GM23338 (cell line): ENCODE data around the gene STX8. TPM values are rescaled to one million over a fixed set of nuclear protein-coding genes. Genes with fewer than 3 reads are reported as not detected.

ENCODE experiments used
- ATAC-seq: fragments of 200-7000 bp; cut with Tn5 transposase; 3 replicates; pipeline ENCODE4 v1.9.1; 2020
- DNase-seq: peaks from one replicate; pipeline ENCODE4 v3.0.0-alpha.2; 2015; ENCODE audit warnings: low spot score
- H2AFZ ChIP-seq: fragments of 200-600 bp; sonication (generic); 2 replicates; pipeline ENCODE4 v1.8.0; 2016; ENCODE audit warnings: antibody characterized with exemption, mild to moderate bottlenecking, moderate library complexity
- H3F3A ChIP-seq: fragments of 200-600 bp; sonication (generic); replicated peaks from 2 replicates; pipeline ENCODE4 v1.8.0; 2017; ENCODE audit warnings: antibody characterized with exemption, mixed run types, low read depth
- H3K27ac ChIP-seq: fragments of 200-600 bp; sonication (generic); 2 replicates; pipeline ENCODE4 v1.6.1; 2016; ENCODE audit warnings: low read depth
- H3K27me3 ChIP-seq: fragments of 200-600 bp; sonication (generic); 2 replicates; pipeline ENCODE4 v1.8.0; 2016; ENCODE audit warnings: mild to moderate bottlenecking, mixed run types, moderate library complexity; ENCODE audit not compliant: insufficient read depth
- H3K36me3 ChIP-seq: fragments of 200-600 bp; sonication (generic); 2 replicates; pipeline ENCODE4 v1.8.0; 2016; ENCODE audit warnings: mild to moderate bottlenecking; ENCODE audit not compliant: insufficient read depth
- H3K4me1 ChIP-seq: fragments of 200-600 bp; sonication (generic); 2 replicates; pipeline ENCODE4 v1.8.0; 2016; ENCODE audit warnings: mild to moderate bottlenecking, moderate library complexity; ENCODE audit not compliant: insufficient read depth
- H3K4me2 ChIP-seq: fragments of 200-600 bp; sonication (generic); 2 replicates; pipeline ENCODE4 v1.7.1; 2017; ENCODE audit warnings: mixed run types
- H3K4me3 ChIP-seq: fragments of 200-600 bp; sonication (generic); 2 replicates; pipeline ENCODE4 v1.6.1; 2016; ENCODE audit warnings: mixed run types
- H3K79me2 ChIP-seq: fragments of 200-600 bp; sonication (generic); replicated peaks from 2 replicates; pipeline ENCODE4 v1.8.0; 2017; ENCODE audit warnings: mild to moderate bottlenecking; ENCODE audit not compliant: insufficient read depth
- H3K9me2 ChIP-seq: fragments of 200-600 bp; sonication (generic); 2 replicates; pipeline ENCODE4 v1.8.0; 2017; ENCODE audit not compliant: insufficient read depth
- H4K20me1 ChIP-seq: fragments of 200-600 bp; sonication (generic); replicated peaks from 2 replicates; pipeline ENCODE4 v1.8.0; 2017; ENCODE audit warnings: mild to moderate bottlenecking; ENCODE audit not compliant: insufficient read depth
- H3K27ac Mint-ChIP-seq: 2 replicates; pipeline ENCODE4 v1.8.0; 2020; ENCODE audit warnings: inconsistent platforms, mild to moderate bottlenecking, moderate library complexity, mixed read lengths
- H3K27me3 Mint-ChIP-seq: 3 replicates; pipeline ENCODE4 v1.8.0; 2022; ENCODE audit warnings: low read depth, mild to moderate bottlenecking, moderate library complexity, mixed read lengths, inconsistent platforms; ENCODE audit not compliant: insufficient read depth, poor library complexity
- H3K36me3 Mint-ChIP-seq: 3 replicates; pipeline ENCODE4 v1.8.0; 2021; ENCODE audit warnings: low read depth, mild to moderate bottlenecking, inconsistent platforms, moderate library complexity, mixed read lengths
- H3K4me1 Mint-ChIP-seq: 3 replicates; pipeline ENCODE4 v1.8.0; 2020; ENCODE audit warnings: mild to moderate bottlenecking, inconsistent platforms, mixed read lengths
- H3K4me3 Mint-ChIP-seq: 3 replicates; pipeline ENCODE4 v1.8.0; 2021; ENCODE audit warnings: moderate library complexity, mild to moderate bottlenecking, inconsistent platforms, mixed read lengths
- H3K9me3 Mint-ChIP-seq: 3 replicates; pipeline ENCODE4 v1.8.0; 2020; ENCODE audit warnings: moderate library complexity, mild to moderate bottlenecking, inconsistent platforms, mixed read lengths
- CREB1 ChIP-seq: fragments of 250-450 bp; sonication (Bioruptor Pico); IDR thresholded peaks from 2 replicates; pipeline ENCODE4 v1.5.0; 2020; ENCODE audit warnings: low read depth, mild to moderate bottlenecking, moderate library complexity
- EZH2 ChIP-seq: fragments of 200-600 bp; sonication (generic); IDR thresholded peaks from one replicate; pipeline ENCODE4 v1.8.0; 2017; ENCODE audit warnings: antibody characterized with exemption, mild to moderate bottlenecking, low read depth; ENCODE audit not compliant: unreplicated experiment
- EZH2phosphoT487 ChIP-seq: fragments of 200-600 bp; sonication (generic); IDR thresholded peaks from one replicate; pipeline ENCODE4 v1.8.1; 2018; ENCODE audit warnings: antibody characterized with exemption; ENCODE audit not compliant: unreplicated experiment
- JUNB ChIP-seq: IDR thresholded peaks from one replicate; pipeline ENCODE4 v1.6.1; 2016; ENCODE audit warnings: antibody characterized with exemption; ENCODE audit not compliant: unreplicated experiment
- NANOG ChIP-seq: IDR thresholded peaks from 2 replicates; pipeline ENCODE4 v1.6.1; 2016; ENCODE audit warnings: antibody characterized with exemption, borderline replicate concordance
- POLR2AphosphoS5 ChIP-seq: IDR thresholded peaks from 2 replicates; pipeline ENCODE4 v1.6.1; 2016; ENCODE audit warnings: antibody characterized with exemption, low read depth
- REST ChIP-seq: IDR thresholded peaks from one replicate; pipeline ENCODE4 v1.6.1; 2018; ENCODE audit warnings: antibody characterized with exemption; ENCODE audit not compliant: unreplicated experiment
- STAT1 ChIP-seq: IDR thresholded peaks from one replicate; pipeline ENCODE4 v1.6.1; 2016; ENCODE audit warnings: antibody characterized with exemption; ENCODE audit not compliant: unreplicated experiment
- ZNF114 ChIP-seq: fragments of 250-450 bp; sonication (Bioruptor Pico); IDR thresholded peaks from 2 replicates; pipeline ENCODE4 v1.5.0; 2020; ENCODE audit warnings: mild to moderate bottlenecking, moderate library complexity
- ZNF331 ChIP-seq: fragments of 250-450 bp; sonication (Bioruptor Pico); IDR thresholded peaks from 2 replicates; pipeline ENCODE4 v1.5.0; 2020; ENCODE audit warnings: low read depth, mild to moderate bottlenecking, moderate library complexity
- polyA plus RNA-seq: library from polyadenylated mRNA; unstranded; fragments of >200 nt; fragmentation: Nextera tagmentation; extraction: Ambion mirVana; gene quantifications from 2 replicates; pipeline ENCODE4 v1.2.1, GENCODE V29; 2016
- total RNA-seq: library from RNA; depleted of rRNA; stranded (reverse); fragments of >200 nt; shearing (Covaris generic); gene quantifications from 2 replicates; pipeline ENCODE4 v1.2.3, GENCODE V29; 2014
- TF ChIP-seq, protein P1 (sequence below): IDR thresholded peaks from 2 replicates; pipeline ENCODE4 v1.6.1; 2016; ENCODE audit warnings: antibody characterized with exemption
- TF ChIP-seq, protein P2 (sequence below), 2 experiments: fragments of 200-600 bp in 1 of 2; sonication (generic) in 1 of 2; conservative IDR thresholded peaks; 2 replicates each; pipeline versions ENCODE4 v1.5.1 to v1.6.1; 2016 to 2017; ENCODE audit warnings: antibody characterized with exemption in 2 of 2, low read depth in 2 of 2, mild to moderate bottlenecking in 2 of 2, moderate library complexity in 1 of 2
- TF ChIP-seq, protein P3 (sequence below): fragments of 250-450 bp; sonication (Bioruptor Pico); IDR thresholded peaks from 2 replicates; pipeline ENCODE4 v1.5.0; 2020; ENCODE audit warnings: mild to moderate bottlenecking, moderate library complexity

The STX8 gene
- total and polyA plus RNA-seq, 2 experiments from 2014 or later, result 59.4 to 82.3 TPM

DNA sequence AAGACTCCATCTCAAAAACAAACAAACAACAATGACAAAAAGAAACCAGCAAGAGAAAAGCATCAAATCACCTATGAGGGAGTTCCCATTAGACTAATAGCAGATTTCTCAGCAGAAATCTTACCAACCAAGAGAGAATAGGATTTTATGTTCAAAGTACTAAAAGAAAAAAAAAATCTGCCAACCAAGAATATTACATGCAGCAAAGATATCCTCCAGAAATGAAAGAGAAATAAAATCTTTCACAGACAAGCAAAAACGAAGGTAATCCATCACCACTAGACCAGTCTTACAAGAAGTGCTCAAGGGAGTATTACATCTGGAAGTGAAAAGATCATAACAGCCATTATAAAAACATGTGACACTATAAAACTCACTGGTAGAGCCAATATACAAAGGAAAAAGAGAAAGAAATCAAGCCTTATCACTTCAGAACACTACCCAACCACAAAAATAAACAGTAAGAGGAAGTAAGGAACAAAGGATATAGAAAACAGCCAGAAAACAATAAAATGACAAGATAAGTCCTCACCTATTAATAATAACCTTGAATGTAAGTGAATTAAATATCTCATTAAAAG lies 66.3 kb downstream of the STX8 start:
- Histone ChIP-seq H3K36me3 (no peaks in the 10 kb centered on the region), H4K20me1 (no peaks in the 10 kb centered on the region), H3K27ac (no peak overlapping the region), H3K9me2 (no peaks in the 10 kb centered on the region), H3K4me1 (peaks cover 18% of the 10 kb centered on the region; the same call in 1 of the 2 replicates), H3K27me3 (no peaks in the 10 kb centered on the region), H3K79me2 (peaks cover 8% of the 10 kb centered on the region; the same call in 1 of the 2 replicates), H3F3A (no peaks in the 10 kb centered on the region), H3K4me3 (no peak overlapping the region), H3K4me2 (no peak overlapping the region), H2AFZ (no peak overlapping the region)
- peaks cover 12% of the 10 kb centered on the region; the same call in 2 of the 3 replicates for H3K4me1 Mint-ChIP-seq
- H3K27ac Mint-ChIP-seq, result no peak overlapping the region
- no peak for ATAC-seq
- no peak overlapping the region for H3K4me3 Mint-ChIP-seq
- peaks cover 18% of the 10 kb centered on the region for H3K36me3 Mint-ChIP-seq
- no peaks in the 10 kb centered on the region for H3K27me3 Mint-ChIP-seq
- DNase-seq, result no peak
- TF ChIP-seq NANOG, result no peak
- no peak for TF ChIP-seq REST
- TF ChIP-seq, protein P1, sequence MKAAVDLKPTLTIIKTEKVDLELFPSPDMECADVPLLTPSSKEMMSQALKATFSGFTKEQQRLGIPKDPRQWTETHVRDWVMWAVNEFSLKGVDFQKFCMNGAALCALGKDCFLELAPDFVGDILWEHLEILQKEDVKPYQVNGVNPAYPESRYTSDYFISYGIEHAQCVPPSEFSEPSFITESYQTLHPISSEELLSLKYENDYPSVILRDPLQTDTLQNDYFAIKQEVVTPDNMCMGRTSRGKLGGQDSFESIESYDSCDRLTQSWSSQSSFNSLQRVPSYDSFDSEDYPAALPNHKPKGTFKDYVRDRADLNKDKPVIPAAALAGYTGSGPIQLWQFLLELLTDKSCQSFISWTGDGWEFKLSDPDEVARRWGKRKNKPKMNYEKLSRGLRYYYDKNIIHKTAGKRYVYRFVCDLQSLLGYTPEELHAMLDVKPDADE, result no peak
- TF ChIP-seq CREB1 (CRISPR knock-in tag), result no peak
- no peak for TF ChIP-seq STAT1
- TF ChIP-seq, protein P2, sequence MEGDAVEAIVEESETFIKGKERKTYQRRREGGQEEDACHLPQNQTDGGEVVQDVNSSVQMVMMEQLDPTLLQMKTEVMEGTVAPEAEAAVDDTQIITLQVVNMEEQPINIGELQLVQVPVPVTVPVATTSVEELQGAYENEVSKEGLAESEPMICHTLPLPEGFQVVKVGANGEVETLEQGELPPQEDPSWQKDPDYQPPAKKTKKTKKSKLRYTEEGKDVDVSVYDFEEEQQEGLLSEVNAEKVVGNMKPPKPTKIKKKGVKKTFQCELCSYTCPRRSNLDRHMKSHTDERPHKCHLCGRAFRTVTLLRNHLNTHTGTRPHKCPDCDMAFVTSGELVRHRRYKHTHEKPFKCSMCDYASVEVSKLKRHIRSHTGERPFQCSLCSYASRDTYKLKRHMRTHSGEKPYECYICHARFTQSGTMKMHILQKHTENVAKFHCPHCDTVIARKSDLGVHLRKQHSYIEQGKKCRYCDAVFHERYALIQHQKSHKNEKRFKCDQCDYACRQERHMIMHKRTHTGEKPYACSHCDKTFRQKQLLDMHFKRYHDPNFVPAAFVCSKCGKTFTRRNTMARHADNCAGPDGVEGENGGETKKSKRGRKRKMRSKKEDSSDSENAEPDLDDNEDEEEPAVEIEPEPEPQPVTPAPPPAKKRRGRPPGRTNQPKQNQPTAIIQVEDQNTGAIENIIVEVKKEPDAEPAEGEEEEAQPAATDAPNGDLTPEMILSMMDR (conservative IDR thresholded peaks at IDR 0.05; ENCODE audit: low read depth in 2 of 2), result no peak
- no peak for TF ChIP-seq POLR2AphosphoS5
- TF ChIP-seq ZNF114 (CRISPR knock-in tag), result no peak
- TF ChIP-seq, protein P3, sequence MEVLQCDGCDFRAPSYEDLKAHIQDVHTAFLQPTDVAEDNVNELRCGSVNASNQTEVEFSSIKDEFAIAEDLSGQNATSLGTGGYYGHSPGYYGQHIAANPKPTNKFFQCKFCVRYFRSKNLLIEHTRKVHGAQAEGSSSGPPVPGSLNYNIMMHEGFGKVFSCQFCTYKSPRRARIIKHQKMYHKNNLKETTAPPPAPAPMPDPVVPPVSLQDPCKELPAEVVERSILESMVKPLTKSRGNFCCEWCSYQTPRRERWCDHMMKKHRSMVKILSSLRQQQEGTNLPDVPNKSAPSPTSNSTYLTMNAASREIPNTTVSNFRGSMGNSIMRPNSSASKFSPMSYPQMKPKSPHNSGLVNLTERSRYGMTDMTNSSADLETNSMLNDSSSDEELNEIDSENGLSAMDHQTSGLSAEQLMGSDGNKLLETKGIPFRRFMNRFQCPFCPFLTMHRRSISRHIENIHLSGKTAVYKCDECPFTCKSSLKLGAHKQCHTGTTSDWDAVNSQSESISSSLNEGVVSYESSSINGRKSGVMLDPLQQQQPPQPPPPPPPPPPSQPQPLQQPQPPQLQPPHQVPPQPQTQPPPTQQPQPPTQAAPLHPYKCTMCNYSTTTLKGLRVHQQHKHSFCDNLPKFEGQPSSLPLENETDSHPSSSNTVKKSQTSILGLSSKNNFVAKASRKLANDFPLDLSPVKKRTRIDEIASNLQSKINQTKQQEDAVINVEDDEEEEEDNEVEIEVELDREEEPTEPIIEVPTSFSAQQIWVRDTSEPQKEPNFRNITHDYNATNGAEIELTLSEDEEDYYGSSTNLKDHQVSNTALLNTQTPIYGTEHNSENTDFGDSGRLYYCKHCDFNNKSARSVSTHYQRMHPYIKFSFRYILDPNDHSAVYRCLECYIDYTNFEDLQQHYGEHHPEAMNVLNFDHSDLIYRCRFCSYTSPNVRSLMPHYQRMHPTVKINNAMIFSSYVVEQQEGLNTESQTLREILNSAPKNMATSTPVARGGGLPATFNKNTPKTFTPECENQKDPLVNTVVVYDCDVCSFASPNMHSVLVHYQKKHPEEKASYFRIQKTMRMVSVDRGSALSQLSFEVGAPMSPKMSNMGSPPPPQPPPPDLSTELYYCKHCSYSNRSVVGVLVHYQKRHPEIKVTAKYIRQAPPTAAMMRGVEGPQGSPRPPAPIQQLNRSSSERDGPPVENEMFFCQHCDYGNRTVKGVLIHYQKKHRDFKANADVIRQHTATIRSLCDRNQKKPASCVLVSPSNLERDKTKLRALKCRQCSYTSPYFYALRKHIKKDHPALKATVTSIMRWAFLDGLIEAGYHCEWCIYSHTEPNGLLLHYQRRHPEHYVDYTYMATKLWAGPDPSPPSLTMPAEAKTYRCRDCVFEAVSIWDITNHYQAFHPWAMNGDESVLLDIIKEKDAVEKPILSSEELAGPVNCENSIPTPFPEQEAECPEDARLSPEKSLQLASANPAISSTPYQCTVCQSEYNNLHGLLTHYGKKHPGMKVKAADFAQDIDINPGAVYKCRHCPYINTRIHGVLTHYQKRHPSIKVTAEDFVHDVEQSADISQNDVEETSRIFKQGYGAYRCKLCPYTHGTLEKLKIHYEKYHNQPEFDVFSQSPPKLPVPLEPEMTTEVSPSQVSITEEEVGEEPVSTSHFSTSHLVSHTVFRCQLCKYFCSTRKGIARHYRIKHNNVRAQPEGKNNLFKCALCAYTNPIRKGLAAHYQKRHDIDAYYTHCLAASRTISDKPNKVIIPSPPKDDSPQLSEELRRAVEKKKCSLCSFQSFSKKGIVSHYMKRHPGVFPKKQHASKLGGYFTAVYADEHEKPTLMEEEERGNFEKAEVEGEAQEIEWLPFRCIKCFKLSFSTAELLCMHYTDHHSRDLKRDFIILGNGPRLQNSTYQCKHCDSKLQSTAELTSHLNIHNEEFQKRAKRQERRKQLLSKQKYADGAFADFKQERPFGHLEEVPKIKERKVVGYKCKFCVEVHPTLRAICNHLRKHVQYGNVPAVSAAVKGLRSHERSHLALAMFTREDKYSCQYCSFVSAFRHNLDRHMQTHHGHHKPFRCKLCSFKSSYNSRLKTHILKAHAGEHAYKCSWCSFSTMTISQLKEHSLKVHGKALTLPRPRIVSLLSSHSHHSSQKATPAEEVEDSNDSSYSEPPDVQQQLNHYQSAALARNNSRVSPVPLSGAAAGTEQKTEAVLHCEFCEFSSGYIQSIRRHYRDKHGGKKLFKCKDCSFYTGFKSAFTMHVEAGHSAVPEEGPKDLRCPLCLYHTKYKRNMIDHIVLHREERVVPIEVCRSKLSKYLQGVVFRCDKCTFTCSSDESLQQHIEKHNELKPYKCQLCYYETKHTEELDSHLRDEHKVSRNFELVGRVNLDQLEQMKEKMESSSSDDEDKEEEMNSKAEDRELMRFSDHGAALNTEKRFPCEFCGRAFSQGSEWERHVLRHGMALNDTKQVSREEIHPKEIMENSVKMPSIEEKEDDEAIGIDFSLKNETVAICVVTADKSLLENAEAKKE, result no peak
- no peak for TF ChIP-seq JUNB
- no peak for TF ChIP-seq ZNF331 (CRISPR knock-in tag)
- no peak for TF ChIP-seq EZH2phosphoT487
- no peak for TF ChIP-seq EZH2
- H3K9me3 Mint-ChIP-seq, result peaks cover 12% of the 10 kb centered on the region
